NB4 (cell line): ENCODE results near the gene KCTD15.

Source experiments
- MYC ChIP-seq: IDR thresholded peaks from 2 replicates; pipeline ENCODE4 v1.6.1; 2011; ENCODE audit warnings: low read depth, low read length
- POLR2A ChIP-seq: IDR thresholded peaks from 2 replicates; pipeline ENCODE4 v1.6.1; 2011; ENCODE audit warnings: mild to moderate bottlenecking; ENCODE audit not compliant: insufficient read length; ENCODE audit errors: extremely low read depth
- TF ChIP-seq, protein P1 (sequence below): IDR thresholded peaks from one replicate; pipeline ENCODE4 v1.5.1; 2012; ENCODE audit warnings: low read depth, low read length

DNA sequence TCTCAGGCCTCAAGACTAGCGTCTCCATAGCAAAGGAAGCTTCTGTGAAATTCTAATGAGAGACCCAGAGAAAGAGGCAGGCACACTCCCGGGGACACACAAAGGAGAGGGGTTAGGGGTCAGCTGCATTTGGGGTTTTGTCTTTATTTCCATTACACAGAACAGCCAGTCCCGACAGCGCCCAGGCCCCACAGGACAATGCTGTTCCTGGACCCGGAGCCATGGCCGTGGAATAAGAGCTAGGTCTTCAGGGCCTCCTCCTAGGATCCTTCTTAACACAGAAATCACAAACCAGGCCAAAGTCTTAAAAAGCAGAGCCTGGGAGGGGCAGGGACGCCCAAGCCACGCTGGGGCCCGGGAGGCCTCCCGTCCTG lies 22.8 kb downstream of the KCTD15 start:
- TF ChIP-seq, protein P1, sequence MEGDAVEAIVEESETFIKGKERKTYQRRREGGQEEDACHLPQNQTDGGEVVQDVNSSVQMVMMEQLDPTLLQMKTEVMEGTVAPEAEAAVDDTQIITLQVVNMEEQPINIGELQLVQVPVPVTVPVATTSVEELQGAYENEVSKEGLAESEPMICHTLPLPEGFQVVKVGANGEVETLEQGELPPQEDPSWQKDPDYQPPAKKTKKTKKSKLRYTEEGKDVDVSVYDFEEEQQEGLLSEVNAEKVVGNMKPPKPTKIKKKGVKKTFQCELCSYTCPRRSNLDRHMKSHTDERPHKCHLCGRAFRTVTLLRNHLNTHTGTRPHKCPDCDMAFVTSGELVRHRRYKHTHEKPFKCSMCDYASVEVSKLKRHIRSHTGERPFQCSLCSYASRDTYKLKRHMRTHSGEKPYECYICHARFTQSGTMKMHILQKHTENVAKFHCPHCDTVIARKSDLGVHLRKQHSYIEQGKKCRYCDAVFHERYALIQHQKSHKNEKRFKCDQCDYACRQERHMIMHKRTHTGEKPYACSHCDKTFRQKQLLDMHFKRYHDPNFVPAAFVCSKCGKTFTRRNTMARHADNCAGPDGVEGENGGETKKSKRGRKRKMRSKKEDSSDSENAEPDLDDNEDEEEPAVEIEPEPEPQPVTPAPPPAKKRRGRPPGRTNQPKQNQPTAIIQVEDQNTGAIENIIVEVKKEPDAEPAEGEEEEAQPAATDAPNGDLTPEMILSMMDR: no peak
- TF ChIP-seq POLR2A (no peak), MYC (no peak)
